HL-60 (cell line): ENCODE data around the gene RANBP3L.

ENCODE experiments used
- DNase-seq, 2 experiments: peaks; one replicate each; pipeline ENCODE4 v3.0.0-alpha.2; 2010 to 2020; ENCODE audit warnings: low read depth in 1 of 2, low spot score in 1 of 2
- H3K27ac ChIP-seq: fragments of 250-450 bp; sonication (Bioruptor Pico); replicated peaks from 2 replicates; pipeline ENCODE4 v1.5.1; 2020; ENCODE audit warnings: mild to moderate bottlenecking, moderate library complexity
- H3K27me3 ChIP-seq: fragments of 250-450 bp; sonication (Bioruptor Pico); 2 replicates; pipeline ENCODE4 v1.5.1; 2021; ENCODE audit warnings: mild to moderate bottlenecking, moderate library complexity; ENCODE audit not compliant: insufficient read depth, poor library complexity, severe bottlenecking
- H3K4me3 ChIP-seq: replicated peaks from 2 replicates; pipeline ENCODE4 v1.5.1; 2011; ENCODE audit warnings: mild to moderate bottlenecking, control low read depth, low read length; ENCODE audit not compliant: insufficient read depth
- GABPA ChIP-seq: IDR thresholded peaks from 2 replicates; pipeline ENCODE4 v1.6.1; 2012; ENCODE audit warnings: low read depth
- POLR2AphosphoS5 ChIP-seq: IDR thresholded peaks from 2 replicates; pipeline ENCODE4 v1.6.1; 2012; ENCODE audit warnings: low read depth
- SPI1 ChIP-seq: IDR thresholded peaks from 2 replicates; pipeline ENCODE4 v1.6.1; 2012; ENCODE audit warnings: low read depth, mild to moderate bottlenecking, borderline replicate concordance
- TF ChIP-seq, protein P1 (sequence below): IDR thresholded peaks from 2 replicates; pipeline ENCODE4 v1.6.1; 2012; ENCODE audit warnings: low read depth; ENCODE audit not compliant: insufficient replicate concordance
- TF ChIP-seq, protein P2 (sequence below): IDR thresholded peaks from one replicate; pipeline ENCODE4 v1.5.1; 2011; ENCODE audit warnings: low read length, control low read depth, inconsistent platforms; ENCODE audit not compliant: insufficient read depth

RANBP3L gene

DNA sequence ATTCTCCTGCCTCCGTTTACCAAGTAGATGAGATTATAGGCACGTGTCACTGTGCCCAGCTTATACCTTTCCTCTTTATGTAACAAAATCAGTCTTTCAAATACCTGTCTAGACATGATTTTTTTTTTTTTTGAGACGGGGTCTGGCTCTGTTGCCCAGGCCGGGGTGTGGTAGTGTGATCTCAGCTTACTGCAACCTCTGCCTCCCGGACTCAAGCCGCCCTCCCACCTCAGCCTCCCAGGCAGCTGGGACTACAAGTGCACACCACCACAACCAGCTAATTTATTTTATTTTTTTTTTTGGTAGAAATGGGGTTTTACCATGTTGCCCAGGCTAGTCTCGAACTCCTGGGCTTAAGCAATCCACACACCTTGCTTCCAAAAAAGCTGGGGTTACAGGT is 73.2 kb downstream of the RANBP3L start:
- TF ChIP-seq, protein P1, sequence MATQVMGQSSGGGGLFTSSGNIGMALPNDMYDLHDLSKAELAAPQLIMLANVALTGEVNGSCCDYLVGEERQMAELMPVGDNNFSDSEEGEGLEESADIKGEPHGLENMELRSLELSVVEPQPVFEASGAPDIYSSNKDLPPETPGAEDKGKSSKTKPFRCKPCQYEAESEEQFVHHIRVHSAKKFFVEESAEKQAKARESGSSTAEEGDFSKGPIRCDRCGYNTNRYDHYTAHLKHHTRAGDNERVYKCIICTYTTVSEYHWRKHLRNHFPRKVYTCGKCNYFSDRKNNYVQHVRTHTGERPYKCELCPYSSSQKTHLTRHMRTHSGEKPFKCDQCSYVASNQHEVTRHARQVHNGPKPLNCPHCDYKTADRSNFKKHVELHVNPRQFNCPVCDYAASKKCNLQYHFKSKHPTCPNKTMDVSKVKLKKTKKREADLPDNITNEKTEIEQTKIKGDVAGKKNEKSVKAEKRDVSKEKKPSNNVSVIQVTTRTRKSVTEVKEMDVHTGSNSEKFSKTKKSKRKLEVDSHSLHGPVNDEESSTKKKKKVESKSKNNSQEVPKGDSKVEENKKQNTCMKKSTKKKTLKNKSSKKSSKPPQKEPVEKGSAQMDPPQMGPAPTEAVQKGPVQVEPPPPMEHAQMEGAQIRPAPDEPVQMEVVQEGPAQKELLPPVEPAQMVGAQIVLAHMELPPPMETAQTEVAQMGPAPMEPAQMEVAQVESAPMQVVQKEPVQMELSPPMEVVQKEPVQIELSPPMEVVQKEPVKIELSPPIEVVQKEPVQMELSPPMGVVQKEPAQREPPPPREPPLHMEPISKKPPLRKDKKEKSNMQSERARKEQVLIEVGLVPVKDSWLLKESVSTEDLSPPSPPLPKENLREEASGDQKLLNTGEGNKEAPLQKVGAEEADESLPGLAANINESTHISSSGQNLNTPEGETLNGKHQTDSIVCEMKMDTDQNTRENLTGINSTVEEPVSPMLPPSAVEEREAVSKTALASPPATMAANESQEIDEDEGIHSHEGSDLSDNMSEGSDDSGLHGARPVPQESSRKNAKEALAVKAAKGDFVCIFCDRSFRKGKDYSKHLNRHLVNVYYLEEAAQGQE = no peak
- TF ChIP-seq POLR2AphosphoS5 (no peak), SPI1 (no peak), GABPA (no peak)
- TF ChIP-seq, protein P2, sequence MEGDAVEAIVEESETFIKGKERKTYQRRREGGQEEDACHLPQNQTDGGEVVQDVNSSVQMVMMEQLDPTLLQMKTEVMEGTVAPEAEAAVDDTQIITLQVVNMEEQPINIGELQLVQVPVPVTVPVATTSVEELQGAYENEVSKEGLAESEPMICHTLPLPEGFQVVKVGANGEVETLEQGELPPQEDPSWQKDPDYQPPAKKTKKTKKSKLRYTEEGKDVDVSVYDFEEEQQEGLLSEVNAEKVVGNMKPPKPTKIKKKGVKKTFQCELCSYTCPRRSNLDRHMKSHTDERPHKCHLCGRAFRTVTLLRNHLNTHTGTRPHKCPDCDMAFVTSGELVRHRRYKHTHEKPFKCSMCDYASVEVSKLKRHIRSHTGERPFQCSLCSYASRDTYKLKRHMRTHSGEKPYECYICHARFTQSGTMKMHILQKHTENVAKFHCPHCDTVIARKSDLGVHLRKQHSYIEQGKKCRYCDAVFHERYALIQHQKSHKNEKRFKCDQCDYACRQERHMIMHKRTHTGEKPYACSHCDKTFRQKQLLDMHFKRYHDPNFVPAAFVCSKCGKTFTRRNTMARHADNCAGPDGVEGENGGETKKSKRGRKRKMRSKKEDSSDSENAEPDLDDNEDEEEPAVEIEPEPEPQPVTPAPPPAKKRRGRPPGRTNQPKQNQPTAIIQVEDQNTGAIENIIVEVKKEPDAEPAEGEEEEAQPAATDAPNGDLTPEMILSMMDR = no peak
- H3K27me3 ChIP-seq = no peaks in the 10 kb centered on the region
- DNase-seq = no peak
- no peak overlapping the region for H3K27ac ChIP-seq
- no peak overlapping the region for H3K4me3 ChIP-seq

DNA sequence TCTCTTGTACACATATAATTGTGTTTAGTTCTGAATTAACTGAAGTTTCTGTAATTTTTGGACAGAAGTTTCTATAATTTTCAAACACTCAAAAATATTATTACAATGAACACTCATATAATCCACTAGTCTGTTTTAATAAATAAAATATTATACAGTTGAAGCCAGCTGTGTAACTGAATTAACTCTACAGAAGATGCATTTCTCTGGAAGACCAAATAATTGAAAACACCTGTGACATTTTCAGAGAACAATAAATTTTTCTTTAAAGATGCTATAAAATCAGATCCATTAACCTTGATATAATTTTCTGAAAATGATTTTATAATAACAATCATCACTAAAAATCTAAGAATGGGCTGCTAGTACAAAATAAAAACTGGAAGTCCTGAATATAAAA is 74.7 kb downstream of the RANBP3L start:
- Histone ChIP-seq H3K4me3 (no peak overlapping the region), H3K27me3 (no peaks in the 10 kb centered on the region), H3K27ac (no peak overlapping the region)
- TF ChIP-seq, protein P2 = no peak
- no peak for TF ChIP-seq GABPA
- no peak for TF ChIP-seq SPI1
- TF ChIP-seq, protein P1 = no peak
- no peak for TF ChIP-seq POLR2AphosphoS5
- DNase-seq = no peak

DNA sequence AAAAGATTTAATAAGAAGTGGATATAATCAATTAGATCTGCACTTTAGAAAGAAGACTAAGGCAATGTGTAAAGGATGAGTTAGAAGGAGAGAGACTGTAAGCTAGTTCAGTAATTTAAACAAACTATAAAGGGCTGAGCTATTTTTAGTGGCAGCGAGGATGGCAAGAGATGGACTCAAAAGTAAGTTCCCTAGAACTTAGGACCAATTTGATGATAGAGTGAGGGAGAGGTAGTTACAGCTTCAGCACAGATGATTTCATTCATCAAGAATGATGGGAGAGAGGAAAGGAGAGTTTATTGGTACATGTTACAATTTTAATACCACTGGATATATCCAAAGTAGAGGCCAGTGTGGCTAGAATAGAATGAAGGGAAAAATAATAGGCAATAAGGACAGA is 79.1 kb downstream of the RANBP3L start:
- Histone ChIP-seq H3K27me3 (no peaks in the 10 kb centered on the region), H3K27ac (no peak overlapping the region), H3K4me3 (no peak overlapping the region)
- no peak for DNase-seq
- TF ChIP-seq, protein P1 = no peak
- no peak for TF ChIP-seq GABPA

DNA sequence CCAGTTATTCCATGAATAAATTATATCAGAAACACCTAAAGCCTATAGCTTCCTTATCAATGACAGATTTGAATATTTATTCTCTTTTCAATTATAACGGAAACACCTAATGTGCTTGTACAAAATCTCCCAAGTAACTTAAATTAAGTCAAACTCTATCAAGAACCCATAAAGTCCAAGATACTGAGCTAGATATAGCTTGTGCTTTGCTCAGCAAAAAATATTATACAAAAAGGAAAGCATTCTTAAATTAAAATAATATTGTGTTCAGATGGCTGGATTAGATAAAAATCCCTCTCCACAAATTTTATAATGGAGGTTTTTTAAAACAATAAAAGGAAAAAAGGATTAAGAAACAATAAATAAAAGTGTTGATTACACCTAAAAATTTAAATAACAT is 83.7 kb downstream of the RANBP3L start:
- no peaks in the 10 kb centered on the region for H3K27me3 ChIP-seq
- no peak for DNase-seq
- TF ChIP-seq POLR2AphosphoS5 (no peak), GABPA (no peak), SPI1 (no peak)
- TF ChIP-seq, protein P2 = no peak
- TF ChIP-seq, protein P1 = no peak
- H3K4me3 ChIP-seq = no peak overlapping the region
- H3K27ac ChIP-seq = no peak overlapping the region
